Endometrial microvascular endothelial cells (primary cell): ENCODE results near the gene SEPTIN7. TPM values are rescaled to one million over a fixed set of nuclear protein-coding genes. Genes with fewer than 3 reads are reported as not detected.

ENCODE experiments used
- in situ Hi-C: cut with HindIII; loops from 2 replicates; pipeline ENCODE4 v1.10.0; 2017; ENCODE audit warnings: low sequenced_read_pairs, low pct_unique_long_range_greater_than_20kb; ENCODE audit errors: inconsistent ontology term
- total RNA-seq: library from RNA; depleted of rRNA; stranded (reverse); fragments of >200 nt; gene quantifications from one replicate; pipeline ENCODE4 v1.2.3, GENCODE V29; 2015; ENCODE audit errors: inconsistent ontology term

The SEPTIN7 gene
- total RNA-seq, 1 donor from 2014 or later = 225 TPM

DNA sequence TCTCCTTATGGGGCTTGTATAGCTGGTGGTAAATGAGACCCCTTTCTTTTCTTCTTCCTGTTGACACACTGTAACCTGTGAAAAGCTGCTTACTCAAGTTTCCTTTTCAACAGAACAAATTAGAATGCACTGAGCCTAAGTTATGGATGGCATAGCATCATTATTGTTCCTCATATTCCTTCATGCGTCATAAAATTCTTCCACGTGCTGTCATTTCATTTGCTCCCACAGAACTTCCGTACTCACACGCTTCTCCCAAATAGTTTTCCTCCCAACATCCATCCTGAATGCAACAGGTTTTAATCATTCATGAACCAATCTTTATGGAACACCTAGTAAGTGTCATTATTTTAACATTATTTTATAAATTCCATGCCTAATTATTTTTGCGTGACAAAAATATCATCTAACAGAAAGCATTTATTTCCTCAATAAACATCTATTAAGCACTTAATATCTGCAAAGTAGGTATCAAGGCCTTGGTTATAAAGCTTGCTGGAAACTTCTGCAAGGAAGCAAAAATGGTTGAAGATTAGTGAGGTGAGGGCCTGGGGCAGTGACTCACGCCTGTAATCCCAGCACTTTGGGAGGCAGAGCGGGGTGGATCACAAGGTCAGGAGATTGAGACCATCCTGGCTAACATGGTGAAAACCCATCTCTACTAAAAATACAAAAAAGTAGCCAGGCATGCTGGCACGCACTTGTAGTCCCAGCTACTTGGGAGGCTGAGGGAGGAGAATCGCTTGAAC is 18.9 kb upstream of the SEPTIN7 start:
- in situ Hi-C loops = no loop called here

DNA sequence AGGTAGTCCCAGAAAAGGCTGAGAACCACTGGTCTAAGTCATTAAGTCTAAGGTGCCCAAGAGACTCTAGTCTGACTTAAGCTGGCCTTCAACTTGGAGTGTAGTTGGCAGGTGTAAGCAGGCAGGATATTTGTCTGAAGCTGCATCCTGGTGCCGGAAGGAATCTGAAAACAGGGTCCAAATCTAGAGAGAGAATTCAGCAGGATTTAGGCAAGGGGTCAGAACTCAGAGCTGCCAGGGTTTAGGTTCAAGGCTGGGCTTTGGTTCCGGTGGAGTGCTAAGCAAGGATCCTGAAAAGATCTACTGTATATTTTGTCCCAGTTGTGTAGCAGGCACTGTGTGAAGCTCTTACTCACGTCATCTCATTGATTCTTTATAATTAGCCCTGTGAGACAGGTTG is 16.5 kb upstream of the SEPTIN7 start:
- in situ Hi-C loops = no loop called here

DNA sequence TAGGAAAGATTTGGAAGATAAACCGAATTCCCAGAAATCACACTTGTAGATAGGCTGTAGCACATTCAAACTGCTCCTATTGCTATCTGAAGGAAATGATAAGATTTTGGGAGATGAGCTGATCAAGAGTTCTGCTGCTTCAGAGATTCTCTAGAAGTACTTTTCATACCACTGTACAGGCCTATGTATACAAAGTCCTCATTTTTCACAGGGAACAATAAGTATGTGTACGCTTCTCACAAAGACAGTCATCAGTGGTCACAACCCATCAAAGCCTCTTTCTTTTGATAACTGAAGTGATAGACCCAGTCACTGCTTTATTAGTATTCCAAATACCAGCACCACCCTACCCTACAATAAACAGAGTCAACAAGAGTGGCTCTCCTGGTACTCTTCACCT is 15.6 kb upstream of the SEPTIN7 start:
- in situ Hi-C loops = no loop called here

DNA sequence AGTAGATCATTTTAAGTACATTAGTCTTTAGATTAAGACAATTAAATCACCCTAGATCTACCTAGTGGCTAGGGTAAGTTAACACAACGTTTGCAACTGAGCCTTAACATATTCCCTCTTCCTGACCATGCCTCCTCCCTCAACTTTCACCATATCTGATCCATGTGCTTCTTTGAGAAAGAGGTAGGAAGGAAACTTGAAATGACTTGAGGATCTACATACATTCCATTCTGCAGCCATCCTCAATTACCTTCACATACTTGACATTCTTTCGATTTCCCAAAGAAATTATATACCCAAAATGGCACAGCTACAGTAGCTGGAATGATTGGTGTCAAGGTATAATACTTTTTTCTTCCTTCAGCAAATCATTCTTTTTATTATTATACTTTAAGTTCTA is 12.9 kb upstream of the SEPTIN7 start:
- in situ Hi-C loops = no loop called here

DNA sequence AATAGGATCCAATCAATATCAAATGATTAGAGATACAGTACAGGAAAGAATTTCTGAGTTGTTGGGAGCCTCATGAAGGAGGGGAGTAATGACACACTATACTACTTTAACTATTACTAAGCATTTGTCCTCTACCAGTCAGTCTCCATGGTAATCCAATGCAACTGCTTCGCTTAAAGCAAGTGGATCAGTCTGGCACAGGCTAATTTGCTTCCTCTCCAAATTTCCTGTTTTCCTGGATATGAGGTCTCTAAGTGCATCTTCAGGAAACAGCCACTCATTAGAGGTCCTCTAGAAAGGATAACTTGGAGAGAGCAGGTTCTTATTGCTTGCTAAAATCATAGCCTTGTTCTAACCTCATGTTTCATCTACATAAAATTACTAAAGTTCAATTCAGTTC is 8.4 kb upstream of the SEPTIN7 start:
- in situ Hi-C loops = no loop called here

DNA sequence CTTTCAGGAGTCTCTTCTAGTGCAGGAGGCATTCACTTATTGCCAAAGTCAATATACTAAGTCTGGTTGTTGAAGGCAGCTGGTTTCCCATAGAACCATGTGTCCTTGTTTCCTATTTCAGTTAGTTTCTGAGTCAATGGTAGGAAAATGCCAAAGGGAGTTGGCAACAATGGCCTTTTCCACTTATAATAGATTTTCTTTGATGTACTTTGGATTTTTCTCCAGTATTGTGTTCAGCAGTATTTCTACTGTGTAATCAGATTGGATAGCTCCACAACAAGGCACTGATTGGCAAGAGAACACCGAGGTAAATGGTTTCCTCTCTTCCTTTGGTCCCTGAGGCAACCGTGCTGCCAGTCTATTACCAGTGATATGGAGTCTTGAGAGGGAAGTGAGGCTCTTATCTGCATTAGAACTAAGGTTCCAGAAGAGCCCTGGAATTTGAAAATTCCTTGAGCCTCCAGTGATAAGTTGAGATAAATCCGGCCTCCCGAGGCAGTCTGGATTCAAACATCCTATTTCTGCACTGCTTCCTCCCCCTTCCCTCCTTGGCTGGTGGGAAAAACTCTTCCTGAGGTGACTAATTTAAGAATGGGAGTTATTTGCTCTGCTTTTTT is 7.9 kb upstream of the SEPTIN7 start:
- in situ Hi-C loops = no loop called here

DNA sequence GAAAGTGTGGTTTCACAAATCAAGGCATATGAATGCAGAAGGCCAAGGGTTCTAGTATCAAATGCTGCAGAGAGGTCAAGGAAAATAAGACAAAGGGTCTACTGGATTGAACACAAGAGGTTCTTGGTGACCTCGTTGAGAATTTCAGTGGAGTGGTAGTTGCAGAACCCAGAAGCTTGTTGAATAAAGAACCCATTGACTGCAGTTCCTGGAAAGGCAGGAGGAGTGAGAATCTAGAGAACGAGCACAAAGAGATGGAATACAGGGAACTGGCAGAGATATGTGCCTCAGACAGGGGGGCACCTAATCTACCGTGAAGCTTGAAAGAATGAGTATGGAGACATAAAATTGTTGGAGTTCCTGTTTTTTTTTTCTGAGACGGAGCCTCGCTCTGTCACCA is 3.5 kb upstream of the SEPTIN7 start:
- in situ Hi-C loops = no loop called here

DNA sequence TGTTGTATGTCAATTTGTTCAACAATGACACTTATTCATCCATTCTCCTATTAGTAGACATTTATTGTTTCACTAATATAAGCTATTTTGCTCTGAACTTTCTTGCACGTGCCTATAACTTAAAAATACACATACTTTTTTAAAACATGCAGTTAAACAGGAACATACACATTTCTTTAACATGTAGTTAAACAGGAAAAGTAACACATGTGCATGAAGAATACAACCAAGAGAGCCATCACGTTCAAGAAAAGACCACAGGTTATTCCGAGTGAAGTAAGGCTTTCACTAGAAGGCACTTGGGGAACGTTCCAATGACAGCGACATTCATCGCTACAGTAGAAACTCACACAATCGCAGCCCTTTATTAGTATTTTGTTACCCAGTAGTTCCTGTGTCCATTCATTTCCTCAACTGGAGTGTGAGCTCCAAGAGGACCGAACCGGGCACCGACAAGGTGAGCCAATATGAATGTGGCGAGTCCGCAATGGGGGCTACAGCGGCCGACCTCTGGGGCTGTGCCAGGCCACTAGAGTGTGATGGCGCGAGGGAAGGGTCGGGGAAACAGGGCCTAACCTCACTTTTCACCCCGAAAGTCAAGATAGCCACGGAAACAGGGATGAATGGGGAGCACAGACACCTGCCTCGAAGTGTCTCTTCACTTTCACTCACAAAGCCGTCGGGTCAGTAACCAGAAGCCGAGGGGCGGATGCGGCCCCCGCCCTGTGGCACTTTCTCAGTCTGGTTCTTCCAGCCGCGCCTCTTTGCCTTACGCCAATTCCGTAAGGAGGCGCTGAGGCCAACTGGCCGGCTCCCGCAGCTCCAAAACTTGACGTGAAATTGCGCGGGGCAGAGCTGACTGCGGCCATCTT is 775 bp upstream of the SEPTIN7 start:
- in situ Hi-C loops = loop anchor here (25.0 kb wide), 1 partner anchor 88 kb away; no protein-coding TSS in a partner anchor

DNA sequence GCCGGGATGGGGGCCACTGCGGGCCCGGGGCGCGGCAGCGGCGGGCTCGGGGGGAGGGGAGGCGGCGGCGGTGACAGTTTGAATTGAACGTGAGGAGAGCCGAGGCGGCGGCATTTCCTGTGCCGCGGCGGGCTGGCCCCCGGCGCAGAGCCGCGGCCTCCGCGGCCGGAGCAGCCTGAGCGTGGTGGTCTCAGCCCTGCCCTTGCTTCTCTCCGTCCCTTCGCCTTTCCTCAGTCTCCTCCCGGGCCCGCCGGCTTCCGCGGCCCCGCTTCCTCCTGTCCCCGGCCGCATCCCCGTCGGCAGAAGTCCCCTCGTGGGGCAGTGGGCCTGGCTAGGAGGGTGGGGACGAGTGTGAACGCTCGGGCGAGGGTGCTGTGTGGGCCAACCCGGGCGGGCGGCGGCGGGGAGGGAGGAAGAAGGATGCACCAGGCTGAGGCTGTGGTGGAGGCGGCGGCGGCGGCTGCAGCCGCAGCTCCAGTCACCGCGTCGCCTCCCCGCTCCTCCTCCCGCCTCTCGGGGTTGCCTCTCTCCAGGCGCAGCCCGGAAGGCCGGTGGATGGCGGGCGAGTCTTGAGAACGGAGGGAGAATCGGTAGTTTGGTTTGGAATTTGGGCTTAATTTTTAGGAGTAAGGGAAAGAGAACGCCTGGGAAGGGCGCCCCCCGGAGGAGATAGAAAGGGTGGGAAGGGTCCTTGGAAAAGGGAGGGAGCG is 690 bp downstream of the SEPTIN7 start:
- in situ Hi-C loops = loop anchor here (25.0 kb wide), 1 partner anchor 89 kb away; no protein-coding TSS in a partner anchor

DNA sequence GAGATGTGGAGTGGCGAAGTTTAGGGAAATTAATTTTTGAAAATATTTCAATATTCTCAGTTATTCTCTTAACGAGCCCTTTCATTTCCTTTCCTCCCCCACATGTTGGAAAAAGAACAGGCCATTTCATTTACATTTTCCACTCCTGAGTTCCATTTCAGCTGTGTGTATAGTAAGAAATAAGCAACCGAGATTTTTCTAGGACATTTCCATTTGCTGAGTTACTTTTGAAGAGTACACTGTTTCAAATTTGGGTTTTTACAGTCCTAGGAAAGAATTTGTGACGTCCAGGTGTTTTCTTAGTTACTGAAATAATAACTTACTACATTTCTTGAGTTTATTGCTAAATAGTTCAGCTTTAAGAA is 1.2 kb downstream of the SEPTIN7 start:
- in situ Hi-C loops = loop anchor here (25.0 kb wide), 1 partner anchor 90 kb away; no protein-coding TSS in a partner anchor

DNA sequence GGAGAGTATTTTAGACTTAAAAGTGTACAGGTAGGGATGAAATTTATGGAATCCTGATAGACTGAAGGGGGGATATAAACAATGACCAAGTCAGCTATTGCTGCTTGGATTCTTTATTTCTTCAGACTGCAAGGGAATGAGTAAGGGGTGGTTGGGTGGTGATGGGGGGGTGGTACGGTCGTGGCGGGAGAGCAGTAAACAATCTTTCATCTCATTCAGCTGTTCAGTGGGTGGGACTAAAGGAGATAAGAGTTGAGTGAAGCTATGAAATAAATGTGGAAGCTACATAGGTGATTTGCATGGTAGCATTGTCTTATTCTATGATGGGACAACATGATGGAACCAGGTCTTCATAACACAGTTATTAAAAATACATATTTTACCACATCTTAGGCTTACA is 1.8 kb downstream of the SEPTIN7 start:
- in situ Hi-C loops = loop anchor here (25.0 kb wide), 1 partner anchor 90 kb away; no protein-coding TSS in a partner anchor

DNA sequence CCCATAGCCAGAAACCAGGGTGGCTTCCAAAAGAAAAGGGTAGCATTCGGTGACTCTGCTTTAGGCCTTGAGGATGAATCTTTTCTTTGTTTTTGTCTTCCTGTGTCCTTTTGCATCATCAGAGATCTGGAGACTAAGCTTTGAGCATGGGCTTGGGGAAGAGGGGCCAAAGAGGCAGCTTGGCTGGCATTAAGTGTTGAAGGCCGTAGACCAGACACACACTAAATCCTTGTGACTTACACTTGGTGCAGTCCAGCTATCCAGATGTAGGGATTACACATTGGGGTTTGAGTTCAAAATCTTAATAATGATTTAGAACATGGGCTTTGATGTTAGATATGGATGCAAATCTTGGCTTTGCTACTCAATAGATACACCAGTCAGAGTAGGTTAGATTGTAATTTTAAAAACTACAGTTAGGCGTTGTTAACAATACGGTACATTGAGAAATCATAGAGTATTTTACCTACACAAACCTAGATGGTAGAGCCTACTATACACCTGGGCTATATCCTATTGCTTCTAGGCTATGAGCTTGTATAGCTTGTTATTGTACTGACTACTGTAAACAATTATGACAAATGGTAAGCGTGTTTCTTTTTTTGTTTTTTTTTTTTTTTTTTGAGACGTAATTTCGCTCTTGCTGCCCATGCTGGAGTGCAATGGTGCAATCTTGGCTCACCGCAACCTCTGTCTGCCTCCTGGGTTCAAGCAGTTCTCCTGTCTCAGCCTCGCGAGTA is 3.5 kb downstream of the SEPTIN7 start:
- in situ Hi-C loops = loop anchor here (25.0 kb wide), 1 partner anchor 92 kb away; no protein-coding TSS in a partner anchor

DNA sequence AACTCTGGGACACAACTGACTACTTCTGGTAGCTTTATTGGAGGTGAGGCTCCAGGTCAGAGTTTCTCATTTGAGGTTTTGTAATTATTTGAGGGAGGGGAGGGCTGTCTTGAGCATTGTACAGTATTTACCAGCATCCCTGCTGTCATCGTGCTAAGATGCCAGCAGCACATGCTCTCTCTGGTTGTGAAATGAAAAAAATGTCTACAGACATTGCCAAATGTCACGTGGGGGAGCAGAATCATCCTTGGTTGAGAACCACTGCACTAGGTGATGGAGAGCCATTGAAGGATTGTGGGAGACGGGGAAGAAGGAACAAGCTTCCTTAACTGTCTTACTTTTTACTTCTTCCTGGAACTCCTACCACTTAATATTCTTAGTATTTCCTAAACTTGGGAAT is 5.0 kb downstream of the SEPTIN7 start:
- in situ Hi-C loops = loop anchor here (25.0 kb wide), 1 partner anchor 94 kb away; no protein-coding TSS in a partner anchor

DNA sequence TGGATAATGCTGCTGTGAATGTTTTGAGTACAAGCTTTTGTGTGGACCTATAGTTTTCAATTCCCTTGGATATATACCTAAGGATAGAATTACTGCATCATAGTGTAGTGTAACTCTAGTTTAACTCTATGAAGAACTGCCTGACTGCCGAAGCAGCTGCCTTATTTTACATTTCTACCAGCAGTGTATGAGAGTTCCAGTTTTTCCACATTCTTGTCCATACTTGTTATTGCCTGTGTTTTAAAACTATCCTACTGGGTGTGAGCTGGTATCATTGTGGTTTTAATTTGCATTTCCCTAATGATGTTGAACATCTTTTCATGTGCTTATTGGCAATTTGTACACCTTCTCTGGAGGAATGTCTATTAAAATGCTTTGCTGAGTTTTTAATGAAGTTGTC is 15.7 kb downstream of the SEPTIN7 start:
- in situ Hi-C loops = loop anchor here (25.0 kb wide), 1 partner anchor 104 kb away; no protein-coding TSS in a partner anchor

DNA sequence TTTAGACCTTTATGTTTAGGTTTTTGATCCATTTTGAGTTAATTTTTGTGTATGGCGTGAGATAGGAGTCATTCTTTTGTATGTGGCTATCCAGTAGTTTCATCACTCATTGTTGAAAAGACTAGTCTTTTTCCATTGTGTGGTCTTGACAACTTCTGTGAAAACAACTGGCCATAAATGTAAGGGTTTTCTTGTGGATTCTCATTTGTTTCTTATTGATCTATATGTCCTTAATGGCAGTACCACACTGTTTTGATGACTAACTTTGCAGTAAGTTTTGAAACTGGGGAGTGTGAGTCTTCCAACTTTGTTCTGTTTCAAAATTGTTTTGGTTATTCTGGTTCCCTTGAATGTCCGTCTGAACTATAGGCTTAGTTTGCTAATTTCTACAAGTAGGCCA is 16.3 kb downstream of the SEPTIN7 start:
- in situ Hi-C loops = loop anchor here (25.0 kb wide), 1 partner anchor 105 kb away; no protein-coding TSS in a partner anchor

DNA sequence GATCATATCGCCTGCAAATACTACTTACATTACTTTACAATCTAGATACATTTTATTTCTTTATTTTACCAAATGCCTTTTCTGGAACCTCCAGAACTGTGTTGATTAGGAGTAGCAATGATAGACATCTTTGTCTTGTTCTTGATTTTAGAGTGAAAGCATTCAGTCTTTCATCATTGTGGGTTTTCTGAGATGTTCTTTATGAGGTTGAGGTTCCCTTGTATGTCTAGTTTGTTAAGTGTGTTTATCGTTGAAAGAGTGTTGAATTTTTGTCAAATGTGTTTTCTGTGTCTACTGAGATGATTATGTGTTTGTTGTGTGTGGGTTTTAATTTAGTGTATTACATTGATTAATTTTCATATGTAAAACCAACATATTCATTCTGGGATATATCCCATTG is 17.1 kb downstream of the SEPTIN7 start:
- in situ Hi-C loops = loop anchor here (25.0 kb wide), 1 partner anchor 106 kb away; no protein-coding TSS in a partner anchor

DNA sequence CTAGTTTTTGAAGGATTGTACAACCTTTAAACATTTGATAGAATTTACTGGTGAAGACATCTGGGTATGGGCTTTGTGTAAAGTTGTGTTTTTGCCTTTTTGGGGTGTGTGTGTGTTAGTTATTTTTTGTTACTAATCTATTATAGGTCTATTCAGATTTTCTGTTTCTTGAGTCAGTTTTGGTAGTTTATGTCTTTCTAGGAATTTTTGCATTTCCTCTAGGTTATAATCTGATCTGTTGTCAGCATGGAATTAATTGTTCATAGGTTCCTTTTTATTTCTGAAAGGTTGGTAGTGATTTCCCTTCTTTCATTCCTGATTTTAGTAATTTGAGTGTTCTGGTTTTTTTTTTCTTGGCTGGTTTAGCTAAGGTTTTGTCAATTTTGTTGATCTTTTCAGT is 17.7 kb downstream of the SEPTIN7 start:
- in situ Hi-C loops = loop anchor here (25.0 kb wide), 1 partner anchor 106 kb away; no protein-coding TSS in a partner anchor

DNA sequence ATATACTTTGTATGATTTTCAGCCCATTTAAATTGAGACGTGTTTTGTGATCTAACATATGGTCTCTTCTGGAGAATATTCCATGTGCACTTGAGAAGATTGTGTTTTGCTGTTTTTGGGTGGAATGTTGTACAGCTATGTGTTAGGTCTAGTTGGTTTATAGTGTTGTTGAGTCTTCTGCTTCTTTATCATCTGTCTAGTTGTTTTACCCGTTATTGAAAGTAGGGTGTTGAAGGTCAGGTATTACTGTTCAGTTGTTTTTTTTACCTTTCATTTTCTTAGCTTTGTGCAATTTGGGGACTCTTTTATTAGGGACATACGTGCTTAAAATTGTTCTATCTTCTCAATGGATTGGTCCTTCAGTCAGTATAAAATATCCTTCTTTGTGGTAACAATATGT is 18.5 kb downstream of the SEPTIN7 start:
- in situ Hi-C loops = loop anchor here (25.0 kb wide), 1 partner anchor 107 kb away; no protein-coding TSS in a partner anchor
